HCT116 (cell line): Measurements from ENCODE around the gene SAMD14. TPM values are rescaled to one million over a fixed set of nuclear protein-coding genes. Genes with fewer than 3 reads are reported as not detected.
"Not testable (repeated sequence)": the region's sequence is repeated elsewhere in the genome, so short reads cannot be mapped to it uniquely, and the experiment has no call there.

Experiments
- ATAC-seq: fragments of 200-7000 bp; cut with Tn5 transposase; 2 replicates; pipeline ENCODE4 v1.9.1; 2020; ENCODE audit warnings: mild to moderate bottlenecking, moderate library complexity
- BruUV-seq: library from RNA; stranded (reverse); fragments of 400-500 nt; replicated peaks from 2 replicates; lab custom pipeline; 2021; lab: Mats Ljungman, UMichigan
- CTCF ChIA-PET: fragments of 300-600 bp; sonication (Branson Sonifier 250); formaldehyde crosslinking; loops from one replicate; lab custom pipeline; 2021; ENCODE audit warnings: antibody characterized with exemption; lab: Charles Lee
- POLR2A ChIA-PET: fragments of 300-600, 350-600 bp; sonication (Branson Sonifier 250); formaldehyde crosslinking; loops from one replicate; lab custom pipeline; 2021; ENCODE audit warnings: antibody characterized with exemption; lab: Charles Lee
- RAD21 ChIA-PET, 2 experiments: fragments of 300-600 bp; sonication (Branson Sonifier 250); formaldehyde crosslinking; loops; one replicate each; lab custom pipeline; 2023; ENCODE audit warnings: low total read pairs in 2 of 2; ENCODE audit not compliant: uncharacterized antibody in 2 of 2, unreplicated experiment in 2 of 2, low non-redundant PET in 1 of 2; lab: Charles Lee
- DNase-seq: peaks from one replicate; pipeline ENCODE4 v3.0.0-alpha.2; 2010; ENCODE audit warnings: low read depth, low spot score
- H2AFZ ChIP-seq: fragments of 200-600 bp; shearing (Covaris generic), sonication (generic); 2 replicates; pipeline ENCODE4 v1.6.1; 2017; ENCODE audit warnings: low read depth, mixed run types, mixed read lengths, antibody characterized with exemption, low read length; ENCODE audit not compliant: poor library complexity, severe bottlenecking
- H3K27ac ChIP-seq: 2 replicates; pipeline ENCODE4 v1.5.1; 2012; ENCODE audit warnings: low read depth, low read length
- H3K27me3 ChIP-seq: fragments of 200-600 bp; sonication (generic); 2 replicates; pipeline ENCODE4 v1.6.1; 2016; ENCODE audit warnings: mixed run types, low read length, mixed read lengths; ENCODE audit not compliant: insufficient read depth
- H3K36me3 ChIP-seq, 2 experiments: fragments of 200-500 bp in 1 of 2; fragments of 200-600 bp in 1 of 2; sonication (Bioruptor generic) in 1 of 2; sonication (generic) in 1 of 2; 2 replicates each; pipeline versions ENCODE4 v1.5.1 to v1.6.1; 2014 to 2016; ENCODE audit warnings: low read length in 2 of 2, inconsistent platforms in 1 of 2, mixed read lengths in 1 of 2, mixed run types in 1 of 2; ENCODE audit not compliant: insufficient read depth in 2 of 2, control insufficient read depth in 1 of 2
- H3K4me1 ChIP-seq, 2 experiments: fragments of 200-600 bp in 1 of 2; sonication (generic) in 1 of 2; 2 replicates each; pipeline versions ENCODE4 v1.5.1 to v1.6.1; 2012 to 2017; ENCODE audit warnings: low read length in 2 of 2, inconsistent platforms in 1 of 2, mild to moderate bottlenecking in 1 of 2, mixed read lengths in 1 of 2, mixed run types in 1 of 2, moderate library complexity in 1 of 2; ENCODE audit not compliant: insufficient read depth in 2 of 2, control insufficient read depth in 1 of 2
- H3K4me2 ChIP-seq: fragments of 200-600 bp; sonication (generic); 2 replicates; pipeline ENCODE4 v1.6.1; 2017; ENCODE audit warnings: mixed run types, low read length, mixed read lengths
- H3K4me3 ChIP-seq, 2 experiments: fragments of 200-600 bp in 1 of 2; sonication (generic) in 1 of 2; replicated peaks in 1 of 2; 2 replicates each; pipeline ENCODE4 v1.5.1; 2011 to 2016; ENCODE audit warnings: low read length in 2 of 2, control low read depth in 1 of 2, low read depth in 1 of 2, mild to moderate bottlenecking in 1 of 2, mixed read lengths in 1 of 2, mixed run types in 1 of 2
- H3K79me2 ChIP-seq: fragments of 200-600 bp; sonication (generic); 2 replicates; pipeline ENCODE4 v1.6.1; 2017; ENCODE audit warnings: mild to moderate bottlenecking, mixed run types, low read length, moderate library complexity, mixed read lengths; ENCODE audit not compliant: insufficient read depth
- H3K9ac ChIP-seq: fragments of 200-600 bp; sonication (generic); 2 replicates; pipeline ENCODE4 v1.6.1; 2016; ENCODE audit warnings: low read length, mixed read lengths
- H3K9me2 ChIP-seq: fragments of 200-600 bp; sonication (generic), shearing (Covaris generic); 2 replicates; pipeline ENCODE4 v1.6.1; 2017; ENCODE audit warnings: mixed run types, mild to moderate bottlenecking, moderate library complexity; ENCODE audit not compliant: insufficient read depth
- H3K9me3 ChIP-seq, 2 experiments: fragments of 200-500 bp in 1 of 2; fragments of 200-600 bp in 1 of 2; sonication (Bioruptor generic) in 1 of 2; sonication (generic) in 1 of 2; 2 replicates each; pipeline ENCODE4 v1.6.1; 2014 to 2017; ENCODE audit warnings: low read length in 2 of 2, mixed read lengths in 2 of 2, inconsistent platforms in 1 of 2, low read depth in 1 of 2, mild to moderate bottlenecking in 1 of 2, mixed run types in 1 of 2, moderate library complexity in 1 of 2; ENCODE audit not compliant: control insufficient read depth in 1 of 2, insufficient read depth in 1 of 2
- H4K20me1 ChIP-seq: fragments of 200-600 bp; sonication (generic), shearing (Covaris generic); 2 replicates; pipeline ENCODE4 v1.6.1; 2017; ENCODE audit warnings: mixed run types, mild to moderate bottlenecking, moderate library complexity; ENCODE audit not compliant: insufficient read depth
- JUND ChIP-seq: IDR thresholded peaks from 2 replicates; pipeline ENCODE4 v1.6.1; 2012
- POLR2AphosphoS5 ChIP-seq: IDR thresholded peaks from 2 replicates; pipeline ENCODE4 v1.6.1; 2011; ENCODE audit warnings: mild to moderate bottlenecking, low read depth, low read length, moderate library complexity
- YY1 ChIP-seq: IDR thresholded peaks from 2 replicates; pipeline ENCODE4 v1.6.1; 2011; ENCODE audit warnings: low read length, low read depth, moderate library complexity, mild to moderate bottlenecking; ENCODE audit not compliant: insufficient replicate concordance; ENCODE audit errors: extremely low read depth
- ZFX ChIP-seq: fragments of 450-650 bp; IDR thresholded peaks from 2 replicates; pipeline ENCODE4 v1.6.1; 2017
- intact Hi-C: fragments of 100-400 bp; cut with micrococcal nuclease; formaldehyde crosslinking; loops from 2 replicates; pipeline ENCODE4 v1.10.0; 2022
- total RNA-seq: library from RNA; stranded (reverse); gene quantifications from one replicate; pipeline ENCODE4 v1.2.1, GENCODE V29; 2021; ENCODE audit not compliant: unreplicated experiment

The SAMD14 gene
- total RNA-seq, 1 experiment from 2014 or later, result 1.5 TPM

DNA sequence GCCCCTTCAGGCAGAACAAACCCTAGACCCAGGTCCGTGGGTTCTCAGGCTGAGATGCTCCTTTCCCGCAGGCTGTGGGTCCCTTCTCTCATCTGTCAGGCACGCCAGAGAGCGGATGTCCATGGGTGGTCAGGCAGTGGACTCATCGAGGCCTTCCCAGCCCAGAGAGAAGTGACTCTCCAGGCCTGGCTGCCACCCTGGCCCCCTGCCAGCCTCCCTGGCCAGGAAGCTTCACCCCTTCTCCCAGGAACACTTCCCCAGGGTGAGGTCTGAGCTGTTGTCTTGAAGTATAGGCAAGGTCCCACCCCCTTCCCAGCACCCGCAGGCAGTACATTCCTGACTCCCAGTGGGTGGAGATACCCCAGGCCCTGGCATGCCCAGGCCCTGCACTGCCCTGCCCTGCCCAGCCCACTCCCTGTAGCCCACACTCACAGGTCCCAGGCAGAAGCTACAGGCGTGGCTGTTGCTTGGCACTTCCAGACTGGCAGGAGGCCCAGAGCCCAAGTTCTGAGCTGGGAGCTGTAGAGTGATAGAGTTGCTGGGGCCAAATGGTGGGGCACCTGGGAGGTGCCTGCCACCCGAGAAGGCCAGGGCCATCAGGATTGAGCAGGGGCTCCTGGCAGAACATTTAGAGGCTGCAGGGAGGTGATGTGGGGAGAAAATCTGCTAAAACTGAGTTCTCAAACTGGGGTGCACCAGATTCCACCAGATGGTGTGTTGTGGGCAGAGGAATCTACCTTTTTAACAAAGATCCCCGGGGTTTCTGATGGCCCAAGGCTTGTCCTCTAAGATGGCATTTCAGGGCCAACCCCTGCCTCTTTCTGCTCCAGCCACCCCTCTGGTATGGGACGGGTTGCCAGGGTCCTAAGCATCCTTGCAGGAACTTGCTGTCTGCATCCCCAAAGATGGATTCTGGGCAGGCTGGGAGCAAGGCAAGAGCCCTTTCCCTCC, 67.4 kb downstream of the SAMD14 start:
- intact Hi-C loops, result loop anchor here (2.0 kb wide), 1 partner anchor 36 kb away; no protein-coding TSS in a partner anchor
- H3K36me3 ChIP-seq, result peaks cover 13 to 25% of the 10 kb centered on the region in 2 experiments; a peak in 3 of 4 replicates
- CTCF ChIA-PET, result interaction anchor here (0.6 to 3.9 kb wide), 8 partner anchors 9 to 720 kb away, joined by 3 to 25 read pairs (median 18); no protein-coding TSS in a partner anchor
- no peaks in the 10 kb centered on the region for H3K9me2 ChIP-seq
- H3K4me1 ChIP-seq, result peaks cover 94 to 98% of the 10 kb centered on the region in 2 experiments
- RAD21 ChIA-PET, result interaction anchor here (0.6 to 3.3 kb wide), 6 partner anchors 17 to 298 kb away, joined by 3 to 15 read pairs (median 4); partner anchors contain the start of gene FAM117A (in 1 of the 2)
- H2AFZ ChIP-seq, result no peak overlapping the region
- H3K27ac ChIP-seq, result peak overlapping the region; percentile 93
- no peaks in the 10 kb centered on the region for H3K9me3 ChIP-seq
- peak; percentile 91 for DNase-seq
- no TSS peak for BruUV-seq
- H3K4me3 ChIP-seq, result peak overlapping the region; percentile 38 to 50
- peak overlapping the region; percentile 87 for H3K4me2 ChIP-seq
- TF ChIP-seq YY1 (peak; percentile 71), ZFX (peak; percentile 33; the same call in 1 of the 2 replicates), JUND (no peak), POLR2AphosphoS5 (peak; percentile 85)
- H3K27me3 ChIP-seq, result no peaks in the 10 kb centered on the region
- no peaks in the 10 kb centered on the region for H4K20me1 ChIP-seq
- POLR2A ChIA-PET, result interaction anchor here (0.8 to 7.3 kb wide), 16 partner anchors 9 to 299 kb away, joined by 3 to 65 read pairs (median 5); partner anchors contain the start of gene FAM117A
- H3K79me2 ChIP-seq, result peaks cover 99% of the 10 kb centered on the region
- peak; percentile 77 for ATAC-seq
- peak overlapping the region; percentile 82 for H3K9ac ChIP-seq

DNA sequence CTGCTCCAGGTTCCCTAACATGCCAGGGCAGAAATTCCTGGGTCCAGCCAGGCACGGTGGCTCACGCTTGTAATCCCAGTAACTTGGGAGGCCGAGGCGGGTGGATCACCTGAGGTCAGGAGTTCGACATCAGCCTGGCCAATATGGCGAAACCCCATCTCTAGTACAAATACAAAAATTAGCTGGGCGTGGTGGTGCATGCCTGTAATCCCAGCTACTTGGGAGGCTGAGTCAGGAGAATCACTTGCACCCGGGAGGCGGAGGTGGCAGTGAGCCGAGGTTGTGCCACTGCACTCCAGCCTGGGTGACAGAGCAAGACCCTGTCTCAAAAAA, 68.3 kb downstream of the SAMD14 start:
- Histone ChIP-seq H3K9ac (peak overlapping the region; percentile 82), H3K79me2 (peaks cover 99% of the 10 kb centered on the region), H3K4me3 (peak overlapping the region; percentile 38 to 50), H3K4me2 (peak overlapping the region; percentile 87), H3K27ac (peak overlapping the region; percentile 93), H3K36me3 (peaks cover 7 to 18% of the 10 kb centered on the region in 2 experiments; a peak in 3 of 4 replicates), H3K4me1 (peaks cover 92 to 98% of the 10 kb centered on the region in 2 experiments)
- H4K20me1 ChIP-seq, H3K27me3 ChIP-seq, ATAC-seq, BruUV-seq, H3K9me3 ChIP-seq, H2AFZ ChIP-seq, H3K9me2 ChIP-seq, DNase-seq: not testable (repeated sequence)
- CTCF ChIA-PET, result interaction anchor here (1.6 to 3.9 kb wide), 5 partner anchors 17 to 64 kb away, joined by 12 to 22 read pairs (median 20); no protein-coding TSS in a partner anchor
- RAD21 ChIA-PET, result interaction anchor here (1.6 to 3.3 kb wide), 2 partner anchors 33 to 35 kb away, joined by 7 to 15 read pairs; no protein-coding TSS in a partner anchor
- POLR2A ChIA-PET, result interaction anchor here (0.7 to 7.3 kb wide), 15 partner anchors 9 to 1236 kb away, joined by 3 to 65 read pairs (median 3); no protein-coding TSS in a partner anchor
- intact Hi-C loops, result loop anchor here (2.0 kb wide), 1 partner anchor 35 kb away; no protein-coding TSS in a partner anchor
- peak; percentile 15 for TF ChIP-seq YY1
